GM19328 (cell line): ENCODE measurements around the gene CHMP4A.

Source experiments
- ATAC-seq: cut with Tn5 transposase; IDR thresholded peaks from one replicate; pipeline ENCODE4 v1.9.1; 2021; ENCODE audit warnings: mild to moderate bottlenecking, moderate library complexity; ENCODE audit not compliant: unreplicated experiment

The CHMP4A gene

GRCh38 chr14:24160499-24160849, 52.8 kb downstream of the CHMP4A start:
- no peak for ATAC-seq

GRCh38 chr14:24159777-24160498, 53.4 kb downstream of the CHMP4A start:
- no peak for ATAC-seq
